GM12874 (cell line): ENCODE results near the gene USP15.

Source experiments
- CTCF ChIP-seq: IDR thresholded peaks from 2 replicates; pipeline ENCODE4 v1.5.1; 2011; ENCODE audit warnings: low read depth, mild to moderate bottlenecking, control low read depth, low read length, moderate library complexity; ENCODE audit not compliant: insufficient read depth

The USP15 gene

GRCh38 chr12:62258231-62258630 is 2.0 kb upstream of the USP15 start:
- TF ChIP-seq CTCF = no peak

GRCh38 chr12:62258941-62259630 is 1.1 kb upstream of the USP15 start:
- TF ChIP-seq CTCF = no peak

DNA sequence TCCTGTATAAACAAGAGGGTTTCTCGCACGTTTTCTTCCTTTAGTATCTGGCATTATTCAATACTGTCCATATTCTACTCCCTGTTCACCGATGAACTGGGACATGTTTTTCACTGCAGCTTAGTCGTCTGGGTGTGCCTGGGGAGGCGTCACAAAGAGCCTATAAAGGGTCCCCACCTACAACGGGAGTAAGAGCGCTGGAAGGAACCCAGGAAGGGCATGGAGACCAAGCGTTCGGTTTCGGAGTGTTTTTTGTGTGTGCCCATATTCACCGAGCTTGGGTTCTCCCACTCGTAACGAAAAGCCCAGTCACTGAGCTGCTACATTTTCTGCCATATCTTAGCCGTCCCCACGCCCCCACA is 592 bp upstream of the USP15 start:
- no peak for TF ChIP-seq CTCF

DNA sequence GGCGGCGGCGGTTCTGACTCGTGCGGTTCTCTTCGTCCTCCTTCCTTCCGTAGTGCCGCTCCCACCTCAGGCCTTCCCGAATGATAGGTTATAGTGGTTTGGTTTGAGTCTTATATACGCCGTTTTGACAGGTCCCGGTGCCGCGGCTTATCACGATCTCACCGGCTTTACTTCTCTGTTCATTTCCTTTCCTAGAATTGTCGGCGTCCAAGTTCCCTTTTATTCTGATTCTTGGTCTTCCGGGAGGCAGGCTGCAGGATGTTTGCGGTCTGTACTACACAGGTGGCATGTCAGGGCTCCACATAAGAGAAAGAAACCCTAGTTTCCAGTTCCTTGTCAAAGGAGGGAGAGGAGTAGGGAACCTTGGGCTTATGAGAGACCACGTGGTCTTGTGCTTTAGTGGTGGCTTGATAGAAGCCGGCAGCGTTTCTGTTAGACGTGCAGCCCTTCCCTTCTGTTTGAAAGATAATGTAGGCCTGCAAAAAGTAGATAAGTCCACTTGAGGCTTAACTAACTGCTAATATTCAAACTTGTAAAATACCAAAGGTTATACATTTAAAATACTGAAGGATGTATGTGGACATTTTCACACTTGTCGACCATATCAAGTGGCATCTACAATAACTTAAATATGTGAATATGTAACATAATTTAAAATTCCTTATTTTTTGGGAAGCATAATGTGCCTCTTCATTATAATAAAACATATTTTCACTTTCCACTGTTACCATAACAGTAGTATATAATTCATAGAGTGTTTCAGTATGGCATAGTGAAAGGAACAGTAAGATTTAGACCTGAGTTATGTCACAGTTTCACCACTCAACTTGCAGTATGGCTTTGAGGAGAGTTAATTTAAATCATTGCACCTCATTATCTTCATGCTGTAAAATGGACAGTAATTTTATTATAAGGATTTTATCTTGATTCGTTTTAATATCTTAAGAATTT is 804 bp downstream of the USP15 start:
- TF ChIP-seq CTCF = no peak

DNA sequence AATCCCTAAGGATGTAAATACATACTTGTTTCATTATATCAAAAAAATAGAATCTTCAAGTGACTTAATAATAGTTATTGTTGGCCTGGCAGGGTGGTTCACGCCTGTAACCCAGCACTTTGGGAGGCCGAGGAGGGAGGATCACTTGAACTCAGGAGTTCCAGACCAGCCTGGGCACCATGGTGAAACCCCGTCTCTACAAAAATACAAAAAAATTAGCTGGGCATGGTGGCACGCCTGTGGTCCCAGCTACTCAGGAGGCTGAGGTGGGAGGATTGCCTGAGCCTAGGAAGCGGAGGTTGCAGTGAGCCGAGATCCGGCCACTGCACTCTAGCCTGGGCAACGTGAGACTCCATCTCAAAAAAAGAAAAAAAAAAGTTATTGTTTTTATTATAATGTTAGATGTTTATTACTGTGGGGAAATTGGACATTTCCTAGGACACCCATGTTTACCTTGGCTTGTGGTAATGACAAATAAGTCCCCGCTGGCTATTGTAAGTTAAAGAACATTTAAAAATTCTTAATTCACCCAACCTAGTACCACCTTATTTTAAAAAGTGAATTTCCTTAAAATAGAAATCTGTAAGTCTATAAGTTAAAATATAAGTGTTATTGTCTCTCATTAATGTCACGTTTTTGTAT is 1.8 kb downstream of the USP15 start:
- no peak for TF ChIP-seq CTCF

GRCh38 chr12:62263232-62263631 is 3.0 kb downstream of the USP15 start:
- no peak for TF ChIP-seq CTCF

DNA sequence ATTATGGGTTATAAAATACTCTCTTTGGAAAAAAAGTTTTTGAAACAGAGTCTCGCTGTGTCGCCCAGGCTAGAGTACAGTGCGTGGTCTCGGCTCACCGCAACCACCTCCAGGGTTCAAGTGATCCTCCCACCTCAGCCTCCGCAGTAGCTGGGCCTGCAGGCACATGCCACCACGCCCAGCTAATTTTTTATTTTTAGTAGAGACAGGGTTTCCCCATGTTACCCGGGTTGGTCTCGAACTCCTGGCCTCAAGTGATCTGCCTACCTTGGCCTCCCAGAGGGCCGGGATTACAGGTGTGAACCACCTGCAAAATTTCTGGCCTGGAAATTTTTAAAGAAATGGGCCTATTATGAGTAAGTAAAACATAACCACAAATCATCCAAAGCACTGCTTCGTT is 3.8 kb downstream of the USP15 start:
- TF ChIP-seq CTCF = no peak
